ENCODE measurements around the gene ITGA4. TPM values are rescaled to one million over a fixed set of nuclear protein-coding genes. Genes with fewer than 3 reads are reported as not detected.

Gene ITGA4
- total RNA-seq, 1 donor from 2014 or later: 9.5 TPM

GRCh38 chr2:181421131-181421458, 36.1 kb upstream of the ITGA4 start:
- TF ChIP-seq CTCF (conservative IDR thresholded peaks at IDR 0.05): no peak
- H3K27me3 Mint-ChIP-seq: no peaks in the 10 kb centered on the region
- no peaks in the 10 kb centered on the region for H3K36me3 Mint-ChIP-seq
- DNase-seq (ENCODE audit: extremely low spot score, unreplicated experiment): no peak
- no peak overlapping the region for H3K27ac Mint-ChIP-seq
- H3K4me3 Mint-ChIP-seq: no peak overlapping the region
- H3K9me3 Mint-ChIP-seq: peaks cover 7% of the 10 kb centered on the region
- H3K4me1 Mint-ChIP-seq (ENCODE audit: unreplicated experiment): no peaks in the 10 kb centered on the region

GRCh38 chr2:181421464-181421863, 35.7 kb upstream of the ITGA4 start:
- Mint-ChIP-seq H3K9me3 (peaks cover 11% of the 10 kb centered on the region), H3K36me3 (no peaks in the 10 kb centered on the region), H3K4me1 (ENCODE audit: unreplicated experiment) (no peaks in the 10 kb centered on the region), H3K27ac (no peak overlapping the region), H3K27me3 (no peaks in the 10 kb centered on the region), H3K4me3 (no peak overlapping the region)
- DNase-seq (ENCODE audit: extremely low spot score, unreplicated experiment): no peak
- TF ChIP-seq CTCF (conservative IDR thresholded peaks at IDR 0.05): no peak

- Mint-ChIP-seq H3K4me3 (no peak overlapping the region), H3K4me1 (ENCODE audit: unreplicated experiment) (no peaks in the 10 kb centered on the region), H3K27me3 (no peaks in the 10 kb centered on the region), H3K9me3 (peaks cover 7% of the 10 kb centered on the region), H3K27ac (no peak overlapping the region), H3K36me3 (no peaks in the 10 kb centered on the region)
- no peak for DNase-seq (ENCODE audit: extremely low spot score, unreplicated experiment)
- TF ChIP-seq CTCF (conservative IDR thresholded peaks at IDR 0.05): no peak
Measured at GRCh38 chr2:181426672-181427071, 30.5 kb upstream of the ITGA4 start.

- Mint-ChIP-seq H3K27me3 (no peaks in the 10 kb centered on the region), H3K4me1 (ENCODE audit: unreplicated experiment) (no peaks in the 10 kb centered on the region), H3K4me3 (no peak overlapping the region), H3K9me3 (peaks cover 15% of the 10 kb centered on the region), H3K36me3 (no peaks in the 10 kb centered on the region), H3K27ac (no peak overlapping the region)
- TF ChIP-seq CTCF (conservative IDR thresholded peaks at IDR 0.05): peak; percentile 65
- DNase-seq (ENCODE audit: extremely low spot score, unreplicated experiment): no peak
Measured at GRCh38 chr2:181430406-181431118, 26.6 kb upstream of the ITGA4 start.

GRCh38 chr2:181431674-181432073, 25.5 kb upstream of the ITGA4 start:
- Mint-ChIP-seq H3K4me3 (no peak overlapping the region), H3K36me3 (no peaks in the 10 kb centered on the region), H3K9me3 (peaks cover 8% of the 10 kb centered on the region), H3K27me3 (no peaks in the 10 kb centered on the region), H3K4me1 (ENCODE audit: unreplicated experiment) (no peaks in the 10 kb centered on the region), H3K27ac (no peak overlapping the region)
- DNase-seq (ENCODE audit: extremely low spot score, unreplicated experiment): no peak
- no peak for TF ChIP-seq CTCF (conservative IDR thresholded peaks at IDR 0.05)

GRCh38 chr2:181438261-181438660, 18.9 kb upstream of the ITGA4 start:
- DNase-seq (ENCODE audit: extremely low spot score, unreplicated experiment): no peak
- peak; percentile 28 for TF ChIP-seq CTCF (conservative IDR thresholded peaks at IDR 0.05)
- H3K4me3 Mint-ChIP-seq: no peak overlapping the region
- H3K27me3 Mint-ChIP-seq: peaks cover 5% of the 10 kb centered on the region
- no peaks in the 10 kb centered on the region for H3K36me3 Mint-ChIP-seq
- peaks cover 8% of the 10 kb centered on the region for H3K9me3 Mint-ChIP-seq
- H3K27ac Mint-ChIP-seq: no peak overlapping the region
- no peaks in the 10 kb centered on the region for H3K4me1 Mint-ChIP-seq (ENCODE audit: unreplicated experiment)
